Stimulated activated CD4-positive, alpha-beta T cell treated with anti-CD3 and anti-CD28 coated beads, TNF-alpha, amount 100 ng/mL, for 4 hours (primary cell): ENCODE data around the gene TP53RK.
A peak's percentile ranks its signal among the peaks of the same experiment; 100 is the strongest.

ENCODE experiments used
- DNase-seq, 3 experiments: peaks; one replicate each; pipeline ENCODE4 v3.0.0-alpha.2; 2020; ENCODE audit warnings: low read depth in 3 of 3

The TP53RK gene

GRCh38 chr20:46689082-46689753, at the start of gene TP53RK:
Gene TP53RK (minus strand): TSS chr20:46689444. CDS start chr20:46689414, 30 bp downstream.
- DNase-seq, result peak; percentile 82 to 89 (median 88)

DNA sequence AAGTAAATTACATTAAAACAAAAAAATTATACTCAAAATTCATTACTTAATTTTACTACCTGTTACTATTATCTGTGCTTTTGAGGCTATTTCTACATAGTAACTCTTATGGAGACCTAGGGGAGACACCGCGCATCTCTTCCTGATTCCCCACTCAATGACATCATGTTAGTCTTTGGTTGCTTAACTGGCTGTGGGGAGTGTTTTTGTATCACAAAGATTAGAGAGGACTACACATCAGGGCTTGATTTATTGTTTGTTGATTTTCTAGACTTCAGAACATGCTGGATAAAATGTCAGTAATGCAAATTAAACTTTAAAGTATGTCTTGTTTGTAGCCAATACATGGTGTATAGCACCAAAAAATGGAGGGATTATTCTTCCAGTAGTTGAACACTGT, 46.2 kb upstream of the TP53RK start:
- no peak for DNase-seq

- DNase-seq, result no peak
Observed at GRCh38 chr20:46731770-46732169, 42.5 kb upstream of the TP53RK start.

- DNase-seq, result no peak
Observed at GRCh38 chr20:46725186-46726165, 36.2 kb upstream of the TP53RK start.

- DNase-seq, result no peak
Observed at GRCh38 chr20:46724343-46724959, 35.2 kb upstream of the TP53RK start.

- DNase-seq, result no peak
Observed at GRCh38 chr20:46723039-46723438, 33.8 kb upstream of the TP53RK start.

DNA sequence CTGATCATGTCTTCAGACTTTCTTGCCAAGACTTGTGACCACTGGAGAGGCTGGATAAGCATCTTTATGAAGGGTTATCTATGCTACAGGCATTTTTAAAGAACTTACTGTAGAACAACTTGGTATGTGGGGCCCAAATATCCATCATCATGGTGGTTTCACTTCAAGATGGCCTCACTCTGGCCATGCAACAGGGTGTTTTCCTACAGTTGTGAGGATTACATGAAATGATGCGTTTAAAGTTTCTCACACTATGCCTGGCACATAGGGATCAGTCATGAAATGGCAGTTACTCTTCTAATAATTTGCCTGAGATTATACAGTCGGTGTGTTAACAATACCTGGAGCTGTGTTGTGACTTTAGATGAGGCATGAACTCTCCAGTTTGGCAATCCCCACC, 33.2 kb upstream of the TP53RK start:
- no peak for DNase-seq

GRCh38 chr20:46721476-46721875, 32.2 kb upstream of the TP53RK start:
- no peak for DNase-seq

GRCh38 chr20:46720776-46721425, 31.7 kb upstream of the TP53RK start:
- no peak for DNase-seq

DNA sequence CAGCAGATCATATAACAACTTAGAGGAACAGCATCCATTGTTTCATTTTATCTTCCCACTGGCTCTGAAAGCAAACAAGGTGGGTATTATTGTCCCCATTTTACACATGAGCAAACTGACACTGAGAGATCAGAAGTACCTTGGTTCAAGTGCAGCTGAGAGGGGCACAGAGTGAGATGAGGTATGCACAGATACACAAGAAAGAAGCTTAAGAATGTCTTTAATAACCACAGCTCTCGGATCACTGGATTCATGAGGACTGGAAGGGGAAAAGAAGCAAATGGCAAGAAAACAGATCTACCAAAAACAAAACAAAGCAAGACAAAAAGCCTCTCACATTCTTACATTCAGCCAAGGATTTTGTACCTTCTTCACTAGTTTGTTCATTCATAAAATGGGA, 30.8 kb upstream of the TP53RK start:
- DNase-seq, result no peak

- DNase-seq, result no peak
Observed at GRCh38 chr20:46717818-46718541, 28.7 kb upstream of the TP53RK start.

DNA sequence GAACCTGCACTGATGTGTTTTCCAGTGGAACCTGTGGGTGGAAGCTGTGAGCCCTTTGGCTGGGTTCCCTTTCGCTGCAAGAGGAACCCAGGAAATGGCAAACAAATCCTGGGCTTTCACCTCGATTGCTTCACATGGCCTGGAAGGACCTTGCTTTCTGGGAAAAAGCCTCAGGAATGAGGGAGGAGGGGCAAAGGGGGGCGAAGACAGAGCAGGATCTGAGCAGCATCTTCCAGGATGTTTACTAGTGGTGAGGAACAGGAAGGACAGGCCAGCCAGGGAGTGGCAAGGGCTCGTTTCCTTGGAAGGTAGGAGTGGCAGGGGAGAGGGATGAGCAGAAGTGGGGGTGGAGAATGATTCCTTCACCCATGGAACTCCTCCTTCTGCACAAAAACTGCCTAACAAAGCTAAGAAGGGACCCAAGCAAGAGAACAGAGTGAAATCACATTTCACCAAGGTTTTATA, 26.1 kb upstream of the TP53RK start:
- DNase-seq, result no peak

- DNase-seq, result no peak
Observed at GRCh38 chr20:46713957-46714834, 25.0 kb upstream of the TP53RK start.

- no peak for DNase-seq
Observed at GRCh38 chr20:46712056-46712636, 22.9 kb upstream of the TP53RK start.

DNA sequence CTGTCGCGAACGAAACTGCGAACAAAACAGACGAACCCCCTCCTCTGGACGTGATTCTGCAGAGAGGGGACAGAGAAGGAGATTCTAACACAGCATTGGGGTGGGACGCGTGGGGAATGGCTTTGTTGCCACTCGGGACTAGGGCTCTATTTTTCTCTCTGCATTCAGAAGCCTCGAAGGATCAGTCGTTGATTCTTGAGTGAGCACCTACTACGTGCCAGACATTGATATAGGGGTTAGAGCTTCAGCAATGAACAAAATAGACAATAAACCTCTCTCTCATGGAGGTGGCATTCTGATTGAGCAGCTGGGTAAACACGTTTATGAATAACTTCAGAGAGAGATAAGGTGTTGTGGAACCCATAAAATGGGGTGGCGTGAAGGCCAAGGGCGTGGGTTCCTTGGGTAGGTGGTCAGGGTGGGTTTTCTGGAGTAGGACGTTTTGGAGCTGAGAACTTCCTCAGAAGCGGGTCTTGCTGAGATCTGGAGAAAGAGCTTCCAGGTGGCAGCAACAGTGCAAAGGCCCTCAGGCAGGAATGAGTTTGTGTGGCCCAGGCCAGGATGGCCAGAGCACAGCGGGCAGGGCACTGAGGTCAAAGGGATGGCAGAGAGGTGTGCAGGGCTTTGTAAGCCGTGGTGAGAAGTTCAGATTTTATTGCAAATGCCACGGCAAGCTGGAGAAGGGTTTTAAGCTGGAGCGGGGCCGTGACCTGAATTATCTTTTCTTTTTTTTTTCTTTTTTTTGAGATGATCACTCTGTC, 21.1 kb upstream of the TP53RK start:
- DNase-seq, result no peak

GRCh38 chr20:46709459-46710152, 20.4 kb upstream of the TP53RK start, which contains the start of gene SLC2A10:
Gene SLC2A10 (plus strand): TSS chr20:46709649. CDS start chr20:46709737, 88 bp downstream.
- no peak for DNase-seq

- DNase-seq, result no peak
Observed at GRCh38 chr20:46709055-46709458, 19.8 kb upstream of the TP53RK start.

DNA sequence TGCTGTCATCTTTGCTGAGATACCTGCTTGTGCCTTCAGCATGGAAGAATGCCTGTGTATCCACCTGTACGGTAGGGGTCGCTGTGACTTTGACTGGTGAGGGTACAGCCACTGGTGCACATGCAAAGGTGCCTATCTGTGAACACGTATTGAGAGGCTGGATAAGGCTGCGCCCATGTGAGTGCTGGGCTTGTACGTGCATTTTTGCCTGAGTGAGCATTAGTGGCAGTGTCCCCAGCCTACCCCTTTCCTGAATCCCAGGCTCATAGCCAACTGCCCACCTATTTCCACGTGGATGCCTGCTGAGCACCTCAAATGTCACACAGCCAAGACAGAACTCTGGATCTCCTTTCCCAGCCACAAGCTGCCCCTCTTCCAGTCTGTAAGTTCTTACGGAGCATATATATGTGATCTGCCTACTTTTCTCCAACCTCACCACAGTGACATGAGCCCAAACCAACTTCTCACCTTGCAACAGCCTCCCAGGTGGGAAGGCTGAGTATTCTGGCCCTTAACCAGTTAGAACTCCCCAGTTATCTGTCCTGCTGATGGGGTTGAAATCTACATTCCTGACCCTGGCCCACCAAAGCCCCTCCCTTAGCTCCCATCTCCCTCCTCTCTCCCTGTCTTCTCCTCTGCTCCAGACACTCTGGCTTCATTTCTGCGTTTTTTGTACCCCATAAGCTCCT, 19.1 kb upstream of the TP53RK start:
- no peak for DNase-seq
